Neural cell (in vitro differentiated cells): ENCODE measurements around the gene LDB2.

ENCODE experiments used
- CTCF ChIP-seq: fragments of 450-650 bp; IDR thresholded peaks from 2 replicates; pipeline ENCODE4 v1.5.1; 2014; ENCODE audit warnings: antibody characterized with exemption, mild to moderate bottlenecking, moderate library complexity; ENCODE audit not compliant: poor library complexity, severe bottlenecking
- EP300 ChIP-seq: fragments of 450-650 bp; conservative IDR thresholded peaks from 2 replicates; pipeline ENCODE4 v1.6.1; 2014; ENCODE audit warnings: antibody characterized with exemption, mild to moderate bottlenecking, moderate library complexity; ENCODE audit not compliant: poor library complexity, severe bottlenecking
- EZH2 ChIP-seq: fragments of 200-600, 300-800 bp; shearing (Covaris generic), sonication (generic); IDR thresholded peaks from 2 replicates; pipeline ENCODE4 v1.6.1; 2014; ENCODE audit warnings: antibody characterized with exemption, low read length, borderline replicate concordance, mild to moderate bottlenecking; ENCODE audit not compliant: insufficient read depth, poor library complexity, severe bottlenecking
- MXI1 ChIP-seq: fragments of 450-650 bp; conservative IDR thresholded peaks from 2 replicates; pipeline ENCODE4 v1.6.1; 2014; ENCODE audit warnings: antibody characterized with exemption, mild to moderate bottlenecking; ENCODE audit not compliant: poor library complexity, severe bottlenecking
- POLR2AphosphoS5 ChIP-seq: IDR thresholded peaks from 2 replicates; pipeline ENCODE4 v1.6.1; 2012
- RAD21 ChIP-seq: fragments of 450-650 bp; conservative IDR thresholded peaks from 2 replicates; pipeline ENCODE4 v1.6.1; 2014; ENCODE audit warnings: antibody characterized with exemption, mild to moderate bottlenecking, moderate library complexity
- SMC3 ChIP-seq: fragments of 450-650 bp; conservative IDR thresholded peaks from 2 replicates; pipeline ENCODE4 v1.6.1; 2014; ENCODE audit warnings: antibody characterized with exemption, mild to moderate bottlenecking, moderate library complexity; ENCODE audit not compliant: poor library complexity
- TAF1 ChIP-seq: IDR thresholded peaks from 2 replicates; pipeline ENCODE4 v1.6.1; 2012; ENCODE audit warnings: low read depth

DNA sequence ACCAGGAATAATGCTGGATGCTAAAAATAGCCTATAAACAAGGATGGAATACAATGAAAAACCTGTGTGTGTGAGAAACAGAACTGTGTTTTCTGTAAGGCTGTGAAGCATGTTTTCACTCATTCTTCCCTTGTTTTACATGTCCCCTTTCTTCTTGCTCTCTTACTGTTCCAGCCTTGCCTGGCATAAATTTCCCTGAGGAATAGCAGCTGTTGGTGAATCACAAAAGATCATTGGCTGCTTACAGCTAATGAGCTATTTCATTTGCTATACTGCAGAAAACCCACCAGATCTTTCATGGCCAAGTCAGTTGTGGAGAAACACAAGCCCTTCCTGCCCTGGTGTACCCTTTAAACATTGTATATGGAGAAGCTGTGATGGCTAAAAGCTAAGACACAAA is 91.1 kb downstream of the LDB2 start:
- no peak for TF ChIP-seq CTCF
- no peak for TF ChIP-seq MXI1
- no peak for TF ChIP-seq TAF1
- TF ChIP-seq POLR2AphosphoS5 = no peak
- TF ChIP-seq EP300 = no peak
- TF ChIP-seq RAD21 = no peak
- TF ChIP-seq SMC3 = no peak
- TF ChIP-seq EZH2 = no peak
